Non-pigmented ciliary epithelial cell (primary cell): ENCODE data around the gene RAET1L.
"Not testable (repeated sequence)": the region's sequence is repeated elsewhere in the genome, so short reads cannot be mapped to it uniquely, and the experiment has no call there.

Experiments used
- DNase-seq: peaks from one replicate; pipeline ENCODE4 v3.0.0-alpha.2; 2010; ENCODE audit warnings: low read depth

Gene RAET1L, protein sequence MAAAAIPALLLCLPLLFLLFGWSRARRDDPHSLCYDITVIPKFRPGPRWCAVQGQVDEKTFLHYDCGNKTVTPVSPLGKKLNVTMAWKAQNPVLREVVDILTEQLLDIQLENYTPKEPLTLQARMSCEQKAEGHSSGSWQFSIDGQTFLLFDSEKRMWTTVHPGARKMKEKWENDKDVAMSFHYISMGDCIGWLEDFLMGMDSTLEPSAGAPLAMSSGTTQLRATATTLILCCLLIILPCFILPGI

DNA sequence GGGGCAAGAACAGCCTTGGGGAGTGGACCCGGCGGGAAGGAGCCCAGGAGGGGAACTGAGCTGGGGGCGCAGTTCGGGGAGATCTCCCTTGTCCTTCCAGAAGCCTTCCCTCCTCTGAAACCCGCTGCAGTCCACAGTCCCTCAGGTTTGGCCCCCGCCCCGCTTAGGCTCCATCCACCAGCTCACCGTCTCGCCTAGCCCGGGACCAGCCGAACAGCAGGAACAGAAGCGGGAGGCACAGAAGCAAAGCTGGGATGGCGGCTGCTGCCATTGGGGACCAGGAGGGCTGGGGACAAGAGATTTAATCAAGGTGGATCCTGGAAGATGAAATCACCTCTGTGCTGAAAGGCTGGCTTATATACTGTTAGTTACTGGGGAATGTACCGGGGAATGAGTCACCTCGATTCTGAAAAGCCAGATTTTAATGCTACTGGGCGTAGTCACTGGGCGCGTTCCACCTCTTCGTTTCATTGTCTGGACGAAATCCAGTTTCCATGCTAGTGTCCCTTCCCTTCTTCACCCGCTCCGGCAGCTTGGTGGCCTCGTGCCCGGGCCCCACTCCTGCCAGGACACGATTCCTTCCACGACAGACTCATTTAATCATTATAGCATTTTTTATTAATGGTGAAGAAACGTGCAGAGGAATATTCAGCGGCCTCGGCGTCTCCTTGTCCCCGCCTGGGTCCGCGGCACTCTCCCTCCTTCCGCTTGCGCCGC is at the start of gene RAET1L:
Gene RAET1L, minus strand, starts transcription at position 332 of the 717 bp plus-strand sequence. Its CDS starts 61 bp downstream, at position 271.
- no peak for DNase-seq

DNA sequence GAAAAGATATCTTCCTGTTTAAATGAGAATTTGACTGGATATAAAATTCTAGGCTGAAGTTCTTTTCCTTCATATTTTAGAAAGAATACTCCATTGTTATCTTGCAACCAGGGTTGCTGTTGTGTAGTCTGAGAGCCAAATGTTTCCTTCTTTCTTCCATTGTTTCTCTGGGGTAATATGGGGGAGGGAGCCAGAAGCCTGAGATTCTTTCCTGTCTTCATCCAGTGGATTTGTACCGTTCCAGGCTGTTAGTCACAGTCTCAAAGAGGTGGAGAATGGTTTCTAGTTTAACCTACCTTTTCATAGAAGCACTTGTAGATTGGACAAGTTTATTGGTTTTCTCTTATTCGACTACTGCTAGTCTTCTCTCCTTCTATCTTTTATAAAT is 49.7 kb upstream of the RAET1L start:
- DNase-seq = no peak

DNA sequence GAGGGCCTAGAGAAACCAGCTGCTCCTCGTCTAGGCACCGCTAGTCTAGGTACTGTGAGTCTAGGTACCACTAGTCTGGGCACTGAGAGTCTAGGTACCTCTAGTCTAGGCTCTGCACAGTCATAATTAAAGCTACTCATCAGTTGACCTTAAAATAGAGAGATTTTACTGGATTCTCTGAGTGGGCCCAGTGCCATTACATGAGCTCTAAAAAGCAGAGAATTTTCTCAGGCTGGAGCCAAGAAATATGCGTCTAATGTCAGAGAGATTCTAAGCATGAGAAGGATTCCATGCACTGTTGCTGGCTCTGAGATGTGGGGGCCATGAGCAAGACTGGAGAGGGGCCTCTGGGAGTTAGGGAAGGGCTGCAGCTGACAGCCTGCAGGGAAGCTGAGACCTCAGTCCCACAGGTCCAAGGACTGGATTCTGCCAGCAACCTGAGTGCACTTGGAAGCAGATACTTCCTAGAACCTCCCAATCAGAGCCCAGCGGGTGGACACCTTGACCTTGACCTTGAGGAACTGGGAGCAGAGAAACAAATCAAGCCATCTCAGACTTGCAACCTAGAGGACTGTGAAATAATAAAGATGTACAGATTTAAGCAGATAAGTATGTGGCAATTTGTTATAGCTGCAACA is 49.2 kb upstream of the RAET1L start:
- not testable (repeated sequence) for DNase-seq

DNA sequence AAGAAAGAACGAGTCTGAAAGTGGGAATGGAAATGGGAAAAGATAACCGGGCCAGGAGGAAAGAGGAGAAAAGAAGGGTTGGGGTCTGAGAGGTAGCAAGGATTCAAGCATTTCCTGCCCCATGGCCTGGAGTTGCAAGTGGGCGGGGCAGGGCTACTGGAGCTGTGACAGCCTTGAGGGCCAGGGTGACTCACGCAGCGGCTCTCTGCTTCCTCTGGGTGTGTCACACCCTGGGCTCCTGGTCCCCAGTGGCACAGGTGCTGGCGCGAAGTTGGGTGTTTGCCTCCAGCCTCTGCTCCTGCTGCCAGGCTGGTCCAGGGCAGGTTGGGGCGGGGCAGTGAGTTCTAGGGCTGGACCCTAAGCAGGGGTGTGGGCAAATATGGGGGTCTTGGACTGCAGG is 46.9 kb upstream of the RAET1L start:
- no peak for DNase-seq

DNA sequence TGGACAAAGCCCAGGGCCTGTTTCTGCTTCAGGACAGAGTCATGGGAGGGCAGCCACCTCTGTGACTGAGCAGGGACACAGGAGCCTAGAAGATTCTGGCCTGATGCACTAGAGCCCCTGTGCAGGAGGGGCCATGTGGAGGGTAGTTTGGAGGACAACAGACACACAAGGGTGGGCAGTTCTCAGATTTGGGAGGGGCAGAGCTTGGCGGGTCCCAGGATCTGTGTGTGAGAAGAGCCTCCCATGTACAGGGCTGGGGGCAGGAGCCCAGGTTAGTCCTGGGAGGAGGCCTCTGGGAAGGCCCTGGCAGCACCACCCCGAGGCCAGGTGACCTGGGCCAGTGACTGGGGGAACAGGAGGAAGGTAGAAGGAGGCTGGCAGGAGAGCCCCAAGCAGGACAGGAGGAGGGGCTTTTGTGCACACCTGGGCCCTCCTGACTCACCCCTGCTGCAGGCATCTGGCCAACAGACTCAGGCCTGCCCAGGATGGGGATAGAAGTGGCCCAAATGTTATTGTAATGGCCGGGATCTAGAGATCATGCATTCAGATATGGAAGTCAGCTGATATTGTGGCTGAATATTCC is 45.0 kb upstream of the RAET1L start:
- DNase-seq = no peak

DNA sequence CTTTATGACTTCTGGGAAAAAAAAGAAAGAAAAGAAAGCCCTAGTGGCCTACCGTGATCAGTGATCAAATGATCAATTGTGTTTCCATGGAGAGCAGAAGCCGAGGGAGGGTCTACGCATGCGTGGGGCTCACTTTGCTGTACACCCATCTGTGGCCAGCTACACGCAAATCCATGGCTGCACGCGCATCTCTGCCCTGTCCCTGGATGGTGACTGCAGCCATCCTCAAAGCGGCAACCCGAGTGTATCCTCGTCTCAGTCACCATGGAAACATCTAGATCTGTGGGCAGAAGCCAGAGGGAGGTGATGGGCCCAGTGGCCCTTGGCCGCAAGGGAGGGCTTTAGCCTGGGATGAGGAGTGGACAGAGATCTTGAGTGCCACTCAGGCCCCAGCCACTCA is 44.4 kb upstream of the RAET1L start:
- no peak for DNase-seq

DNA sequence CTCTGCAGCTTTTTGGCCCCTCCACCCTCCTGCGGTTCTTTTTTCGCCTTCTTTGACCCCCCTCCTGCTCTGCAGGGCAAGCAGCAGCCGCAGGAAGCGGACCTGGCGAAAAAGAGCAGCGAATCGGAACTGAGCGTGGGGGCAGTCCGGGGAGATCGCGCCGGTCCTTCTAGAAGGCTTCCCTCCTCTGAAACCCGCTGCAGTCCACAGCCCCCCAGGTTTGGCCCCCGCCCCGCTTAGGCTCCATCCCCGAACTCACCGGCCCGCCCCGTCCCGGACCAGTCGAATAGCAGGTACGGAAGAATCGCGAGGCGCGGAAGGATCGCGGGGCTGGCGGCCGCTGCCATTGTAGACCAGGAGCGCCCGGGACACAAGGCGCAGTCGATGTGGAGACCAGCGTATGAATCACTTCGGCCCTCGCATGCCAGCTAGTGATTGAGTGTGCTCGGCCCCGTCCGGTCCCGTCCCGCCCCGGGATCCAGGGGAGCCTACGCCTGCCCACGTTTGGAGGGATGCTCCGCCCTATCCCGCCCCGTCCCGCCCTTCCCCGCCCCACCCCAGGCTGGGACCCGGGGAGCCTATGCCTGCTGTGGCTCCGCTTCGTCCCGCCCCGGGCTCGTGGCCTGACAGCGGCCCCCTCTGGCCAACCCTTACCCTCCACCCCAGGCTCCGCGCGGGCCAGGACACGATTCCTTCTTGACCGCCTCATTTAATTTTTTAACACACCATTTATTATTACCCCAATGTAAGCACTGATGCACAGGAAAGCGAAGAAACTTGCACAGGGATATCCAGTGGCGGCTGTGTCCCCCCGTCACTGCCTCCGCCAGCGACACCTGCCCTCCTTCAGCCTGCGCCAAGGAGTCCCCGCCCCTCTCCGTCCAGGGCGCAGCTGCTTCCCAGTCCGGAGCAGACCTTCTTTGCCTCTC is 43.7 kb upstream of the RAET1L start, which contains the start of gene ULBP3:
Gene ULBP3, minus strand, starts transcription at position 402 of the 929 bp plus-strand sequence. Its CDS starts 55 bp downstream, at position 347.
- DNase-seq = peak; percentile 69

DNA sequence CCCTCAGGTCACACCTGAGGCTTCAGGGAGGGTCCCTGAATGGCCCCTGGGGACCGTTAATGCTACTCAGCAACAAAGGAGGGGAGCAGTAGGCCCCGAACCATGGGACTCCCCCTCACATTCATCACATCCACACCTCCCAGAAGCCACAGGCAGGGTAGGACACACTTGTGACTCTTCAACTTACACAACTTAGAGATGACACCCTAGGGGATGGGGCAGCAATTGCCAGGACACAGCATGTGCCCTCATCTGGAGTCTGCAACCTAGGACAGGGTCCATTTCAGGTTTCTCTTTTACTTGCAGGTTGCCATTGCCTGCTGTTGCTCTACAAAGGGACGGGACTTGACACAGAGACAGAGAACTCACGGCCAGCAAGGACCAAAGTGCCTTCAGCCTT is 42.8 kb upstream of the RAET1L start:
- no peak for DNase-seq

DNA sequence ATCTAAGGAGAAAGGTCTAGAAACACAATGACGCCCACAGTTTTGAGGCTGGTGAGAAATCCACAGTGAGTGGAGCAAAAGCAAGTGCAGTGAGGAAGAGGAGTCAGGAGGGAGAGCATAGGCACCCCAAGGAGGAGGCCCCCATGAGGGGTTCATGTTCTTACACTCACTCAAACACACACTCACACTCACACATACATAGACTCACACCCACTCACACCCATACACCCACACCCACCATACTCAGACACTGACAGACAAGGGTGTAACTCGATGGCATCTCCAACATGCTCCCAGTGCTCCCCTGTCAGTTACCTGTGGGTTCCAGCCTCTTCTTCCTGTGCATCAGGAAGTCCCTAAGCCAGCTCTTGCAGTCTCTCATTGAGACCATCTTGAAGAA is 39.8 kb upstream of the RAET1L start:
- DNase-seq = no peak

DNA sequence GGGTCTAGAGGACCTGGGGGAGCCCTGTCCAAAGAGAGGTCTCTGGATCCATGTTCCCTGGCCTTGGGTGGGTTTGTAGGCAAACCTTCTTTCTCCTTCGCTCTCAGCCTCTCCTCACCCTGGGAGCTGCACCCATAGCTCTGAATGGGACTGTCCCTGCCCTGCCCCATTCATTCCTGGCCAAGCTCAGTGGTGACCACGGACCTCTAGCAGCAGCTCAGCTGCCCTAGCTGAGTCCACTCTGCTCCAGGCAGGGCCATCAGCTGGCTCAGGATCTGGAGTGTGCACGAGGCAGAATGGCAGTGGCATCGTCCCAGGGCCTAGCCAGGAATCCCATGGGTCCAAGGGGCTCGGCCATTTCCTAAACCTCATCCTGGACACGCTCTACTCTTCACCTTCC is 38.3 kb upstream of the RAET1L start:
- no peak for DNase-seq

DNA sequence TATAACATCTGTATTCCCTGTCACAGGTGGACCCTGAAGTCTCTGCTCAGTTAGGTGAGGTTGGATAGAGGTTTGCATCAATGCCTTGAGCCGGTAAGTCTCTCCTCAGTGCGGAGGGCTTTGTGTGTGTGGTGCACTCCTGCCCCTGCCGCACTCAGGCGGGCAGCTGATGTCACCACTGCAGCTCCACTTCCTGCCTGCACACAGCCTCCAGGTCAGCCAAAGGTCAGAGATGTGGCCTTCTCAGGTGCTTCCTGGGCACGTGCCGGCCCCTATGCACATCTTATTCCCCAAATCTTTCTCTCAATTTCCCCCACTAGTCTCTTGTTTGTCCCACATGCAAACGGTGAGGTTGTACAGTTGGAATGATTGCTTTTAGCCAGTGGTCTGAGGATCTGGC is 34.6 kb upstream of the RAET1L start:
- DNase-seq = not testable (repeated sequence)

DNA sequence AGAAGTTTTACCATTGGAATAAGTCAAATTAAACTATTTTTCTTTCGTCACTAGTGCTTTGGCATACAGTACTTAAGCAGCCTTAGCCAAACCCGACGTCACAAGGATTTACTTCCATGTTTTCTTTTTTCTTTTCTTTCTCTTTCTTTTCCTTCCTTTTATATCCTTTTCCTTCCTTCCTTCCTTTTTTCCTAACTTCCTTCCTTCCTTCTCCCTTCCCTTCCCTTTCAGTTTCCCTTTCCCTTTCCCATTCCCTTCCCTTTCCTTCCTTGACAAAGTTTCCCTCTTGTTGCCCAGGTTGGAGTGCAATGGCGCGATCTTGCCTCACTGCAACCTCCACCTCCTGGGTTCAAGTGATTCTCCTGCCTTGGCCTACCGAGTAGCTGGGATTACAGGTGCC is 33.7 kb upstream of the RAET1L start:
- DNase-seq = no peak

DNA sequence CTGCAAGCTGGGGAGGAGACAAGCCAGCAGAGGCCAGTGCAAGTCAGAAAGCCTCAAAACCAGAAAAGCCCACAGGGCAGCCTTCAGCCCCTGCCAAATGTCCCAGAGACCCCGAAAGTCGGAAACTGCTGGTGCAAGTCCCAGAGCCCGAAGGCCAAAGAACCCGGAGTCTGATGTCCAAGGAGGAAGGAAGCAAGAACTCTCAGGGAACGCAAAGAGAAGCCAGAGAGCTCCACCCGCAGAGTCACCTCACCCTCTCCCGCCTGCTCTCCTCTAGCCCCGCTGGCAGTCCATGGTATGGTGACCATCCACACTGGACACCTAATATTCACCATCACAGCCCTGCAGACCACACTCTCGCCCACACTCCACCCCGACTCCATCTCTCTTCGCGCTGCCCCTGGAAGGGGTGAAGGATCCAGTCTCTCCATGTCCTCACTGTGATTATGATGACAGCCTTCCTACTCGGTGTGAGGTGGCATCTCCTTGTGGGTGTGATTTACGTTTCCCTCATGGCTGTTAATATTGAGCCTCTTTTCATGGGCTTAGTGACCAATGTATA is 33.0 kb upstream of the RAET1L start:
- no peak for DNase-seq

DNA sequence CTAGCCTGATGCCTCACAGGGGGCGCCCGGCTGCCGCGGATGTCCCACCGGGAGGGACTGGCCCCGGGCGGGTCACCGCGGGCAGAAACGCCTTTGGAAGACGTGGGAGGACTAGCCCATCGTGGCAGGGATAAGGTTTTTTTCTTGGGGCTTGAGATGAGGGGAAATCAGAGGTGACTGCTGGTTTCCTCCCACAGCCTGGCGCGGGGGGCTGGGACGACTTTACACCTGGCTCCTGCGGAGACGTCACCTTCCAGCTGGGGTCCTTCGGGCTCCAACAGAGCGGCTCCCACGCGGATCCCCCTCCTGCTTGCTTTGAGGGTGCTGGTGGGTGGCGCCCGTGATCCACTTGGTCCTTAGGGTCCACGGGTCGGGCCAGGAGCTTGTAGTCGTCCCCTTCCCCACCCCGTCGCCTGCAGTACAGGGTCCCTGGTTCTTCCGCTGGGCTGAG is 32.2 kb upstream of the RAET1L start:
- no peak for DNase-seq

DNA sequence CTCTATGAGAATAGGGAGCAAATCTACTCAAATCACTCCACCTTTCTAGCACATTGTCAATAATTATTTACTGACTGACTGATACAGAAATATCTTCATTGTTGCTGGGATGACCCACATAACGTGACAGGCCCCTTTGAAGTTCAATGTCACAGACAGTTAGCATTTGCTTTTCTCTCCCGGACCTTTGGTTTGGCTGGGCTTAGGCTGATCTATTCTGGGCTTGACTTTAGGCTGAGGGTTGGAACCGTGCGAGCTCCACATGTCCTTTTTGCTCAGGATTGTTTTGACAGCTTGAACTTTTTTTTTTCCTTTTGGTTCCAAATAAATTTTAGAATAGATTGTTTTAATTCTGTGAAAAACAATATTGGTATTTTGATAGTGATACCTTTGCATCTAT is 31.6 kb upstream of the RAET1L start:
- no peak for DNase-seq

DNA sequence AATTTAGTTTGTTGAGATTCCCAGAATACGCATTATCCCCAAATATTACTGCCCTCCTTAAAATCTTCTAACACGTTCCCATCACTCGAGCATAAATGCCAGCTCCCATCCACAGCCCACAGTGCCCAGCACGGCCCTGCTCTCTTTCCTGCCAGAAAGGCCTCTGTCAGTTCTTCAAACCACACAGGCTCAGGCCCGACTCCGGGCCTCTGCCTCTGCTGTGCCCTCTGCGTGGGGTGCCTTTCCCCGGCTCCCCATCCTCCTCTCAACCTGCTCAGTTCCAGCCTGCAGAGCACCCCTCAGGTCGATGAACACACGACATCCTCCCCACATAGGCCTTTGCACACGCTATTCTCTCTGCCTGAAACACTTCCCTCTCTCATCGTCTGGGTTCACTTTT is 30.8 kb upstream of the RAET1L start:
- no peak for DNase-seq

DNA sequence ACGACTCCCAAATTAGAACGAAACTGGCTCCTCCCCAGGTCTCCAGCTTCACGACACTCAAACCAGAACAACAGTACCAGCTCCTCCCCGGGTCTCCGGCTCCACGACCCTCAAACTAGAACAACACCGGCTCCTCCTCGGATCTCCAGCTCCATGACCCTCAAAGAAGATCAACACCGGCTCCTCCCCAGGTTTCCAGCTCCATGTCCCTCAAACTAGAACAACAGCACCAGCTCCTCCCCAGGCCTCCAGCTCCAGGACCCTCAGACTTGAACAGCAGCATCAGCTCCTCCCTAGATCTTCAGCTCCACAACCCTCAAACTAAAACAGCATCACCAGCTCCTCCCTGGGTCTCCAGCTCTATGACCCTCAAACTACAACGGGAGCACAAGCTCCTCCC is 29.8 kb upstream of the RAET1L start:
- DNase-seq = no peak

DNA sequence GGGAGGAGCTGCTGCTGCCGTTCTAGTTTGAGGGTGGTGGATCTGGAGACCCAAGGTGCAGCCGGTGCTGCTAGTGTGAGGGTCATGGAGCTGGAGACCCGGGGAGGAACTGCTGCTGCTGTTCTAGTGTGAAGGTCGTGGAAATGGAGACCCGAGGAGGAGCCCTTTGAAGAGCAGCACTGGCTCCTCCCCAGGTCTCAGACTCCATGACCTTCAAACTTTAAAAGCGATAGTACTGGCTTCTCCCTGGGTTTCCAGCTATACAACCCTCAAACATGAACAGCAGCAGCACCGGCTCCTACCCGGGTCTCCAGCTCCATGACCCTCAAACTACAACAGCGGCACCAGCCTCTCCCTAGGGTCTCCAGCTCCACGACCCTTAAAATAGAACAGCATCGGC is 28.1 kb upstream of the RAET1L start:
- no peak for DNase-seq

DNA sequence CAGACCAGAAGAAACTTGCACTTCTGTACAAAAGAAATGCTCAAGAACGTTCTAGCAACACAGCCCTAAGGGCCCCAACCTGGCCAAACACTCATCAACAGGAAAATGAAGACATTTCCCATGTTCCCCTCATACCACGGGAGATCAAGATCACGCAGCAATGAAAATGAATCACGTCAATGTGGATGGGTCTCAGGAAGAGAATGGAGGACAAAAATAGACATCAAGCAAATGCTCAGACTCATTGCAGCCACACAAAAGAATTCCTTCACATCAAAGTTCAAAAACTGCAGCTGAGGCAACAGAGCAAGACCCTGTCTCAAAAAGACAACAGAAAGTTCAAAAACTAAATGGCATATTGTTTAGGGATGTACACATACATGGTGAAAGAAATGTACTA is 25.5 kb upstream of the RAET1L start:
- no peak for DNase-seq

DNA sequence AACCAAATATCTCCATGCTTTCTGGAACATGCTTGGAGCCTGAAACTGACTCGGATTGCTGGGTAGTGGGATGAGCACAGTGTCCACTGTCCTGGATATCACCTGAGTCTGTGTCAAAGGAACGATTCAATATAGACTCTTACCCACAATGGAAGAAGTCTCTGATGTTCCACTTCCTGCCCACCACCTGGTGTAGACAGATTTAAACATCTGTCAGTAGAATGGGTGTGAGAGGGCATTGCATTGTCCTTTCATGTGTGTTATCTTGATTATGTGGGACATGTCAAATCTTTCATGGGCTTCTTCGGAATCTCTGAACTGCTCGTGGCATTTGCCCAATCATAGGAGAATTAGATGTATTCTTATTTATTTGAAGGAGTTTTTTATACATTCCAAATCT is 22.8 kb upstream of the RAET1L start:
- DNase-seq = no peak

DNA sequence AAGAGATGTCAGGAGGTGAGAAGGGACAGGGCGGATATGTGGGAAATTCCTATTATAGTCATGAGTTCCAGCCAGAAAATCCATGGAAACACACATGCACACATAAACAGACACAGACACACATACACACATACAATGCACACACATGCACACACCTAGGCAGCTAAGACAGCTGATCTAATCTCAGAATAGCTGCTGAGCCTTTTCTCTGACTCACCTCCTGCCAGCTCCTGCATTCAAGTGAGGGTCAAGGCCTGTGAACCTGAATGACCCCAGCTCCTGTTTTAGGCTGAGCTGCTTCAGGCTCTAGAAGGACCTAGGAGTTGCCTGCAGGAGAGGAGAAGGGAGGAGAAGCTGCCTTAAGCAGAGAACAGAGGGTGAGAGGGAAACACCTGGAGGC is 21.6 kb upstream of the RAET1L start:
- no peak for DNase-seq
